AG09309 (cell line): Measurements from ENCODE around the gene ATF6.
"Not testable (repeated sequence)": the region's sequence is repeated elsewhere in the genome, so short reads cannot be mapped to it uniquely, and the experiment has no call there.

Source experiments
- DNase-seq: peaks from one replicate; pipeline ENCODE4 v3.0.0-alpha.2; 2010; ENCODE audit warnings: low read depth
- H3K4me3 ChIP-seq: 2 replicates; pipeline ENCODE4 v1.5.1; 2011; ENCODE audit warnings: mild to moderate bottlenecking, low read depth, low read length, moderate library complexity; ENCODE audit not compliant: control insufficient read depth
- TF ChIP-seq, protein P1 (sequence below): IDR thresholded peaks from 2 replicates; pipeline ENCODE4 v1.5.1; 2011; ENCODE audit warnings: mild to moderate bottlenecking, low read depth, low read length, inconsistent platforms; ENCODE audit not compliant: insufficient read depth, control insufficient read depth; ENCODE audit errors: missing control alignments

The ATF6 gene

GRCh38 chr1:161743231-161743630, 22.9 kb upstream of the ATF6 start:
- TF ChIP-seq, protein P1, sequence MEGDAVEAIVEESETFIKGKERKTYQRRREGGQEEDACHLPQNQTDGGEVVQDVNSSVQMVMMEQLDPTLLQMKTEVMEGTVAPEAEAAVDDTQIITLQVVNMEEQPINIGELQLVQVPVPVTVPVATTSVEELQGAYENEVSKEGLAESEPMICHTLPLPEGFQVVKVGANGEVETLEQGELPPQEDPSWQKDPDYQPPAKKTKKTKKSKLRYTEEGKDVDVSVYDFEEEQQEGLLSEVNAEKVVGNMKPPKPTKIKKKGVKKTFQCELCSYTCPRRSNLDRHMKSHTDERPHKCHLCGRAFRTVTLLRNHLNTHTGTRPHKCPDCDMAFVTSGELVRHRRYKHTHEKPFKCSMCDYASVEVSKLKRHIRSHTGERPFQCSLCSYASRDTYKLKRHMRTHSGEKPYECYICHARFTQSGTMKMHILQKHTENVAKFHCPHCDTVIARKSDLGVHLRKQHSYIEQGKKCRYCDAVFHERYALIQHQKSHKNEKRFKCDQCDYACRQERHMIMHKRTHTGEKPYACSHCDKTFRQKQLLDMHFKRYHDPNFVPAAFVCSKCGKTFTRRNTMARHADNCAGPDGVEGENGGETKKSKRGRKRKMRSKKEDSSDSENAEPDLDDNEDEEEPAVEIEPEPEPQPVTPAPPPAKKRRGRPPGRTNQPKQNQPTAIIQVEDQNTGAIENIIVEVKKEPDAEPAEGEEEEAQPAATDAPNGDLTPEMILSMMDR: no peak
- H3K4me3 ChIP-seq: no peak overlapping the region
- no peak for DNase-seq

DNA sequence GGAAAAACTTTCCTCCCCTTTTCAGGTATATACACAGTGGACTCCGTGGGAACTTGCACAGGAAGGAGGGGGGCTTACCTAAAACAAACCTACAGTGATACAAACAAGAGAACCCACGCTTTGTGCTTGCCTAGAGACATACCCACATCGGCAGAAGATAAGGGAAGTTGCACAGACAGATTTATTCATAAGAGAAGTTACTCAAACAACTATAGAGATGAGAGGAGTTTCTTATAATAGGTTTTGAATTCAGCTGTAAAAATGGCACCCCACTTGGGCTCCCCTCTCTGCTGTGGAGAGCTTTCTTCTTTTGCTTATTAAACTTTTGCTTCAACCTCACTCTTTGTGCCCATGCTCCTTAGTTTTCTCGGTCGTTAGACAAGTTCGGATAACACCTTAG, 18.3 kb upstream of the ATF6 start:
- no peak overlapping the region for H3K4me3 ChIP-seq
- TF ChIP-seq, protein P1: no peak
- DNase-seq: no peak

GRCh38 chr1:161749509-161750407, 16.4 kb upstream of the ATF6 start, which contains the start of gene DUSP12:
TSS of gene DUSP12 (plus strand) at chr1:161749786. CDS start at chr1:161749802, 16 bp downstream.
- H3K4me3 ChIP-seq: peak within 1 kb of the TSS; percentile 89
- peak; percentile 82 for DNase-seq
- TF ChIP-seq, protein P1: peak; percentile 11

DNA sequence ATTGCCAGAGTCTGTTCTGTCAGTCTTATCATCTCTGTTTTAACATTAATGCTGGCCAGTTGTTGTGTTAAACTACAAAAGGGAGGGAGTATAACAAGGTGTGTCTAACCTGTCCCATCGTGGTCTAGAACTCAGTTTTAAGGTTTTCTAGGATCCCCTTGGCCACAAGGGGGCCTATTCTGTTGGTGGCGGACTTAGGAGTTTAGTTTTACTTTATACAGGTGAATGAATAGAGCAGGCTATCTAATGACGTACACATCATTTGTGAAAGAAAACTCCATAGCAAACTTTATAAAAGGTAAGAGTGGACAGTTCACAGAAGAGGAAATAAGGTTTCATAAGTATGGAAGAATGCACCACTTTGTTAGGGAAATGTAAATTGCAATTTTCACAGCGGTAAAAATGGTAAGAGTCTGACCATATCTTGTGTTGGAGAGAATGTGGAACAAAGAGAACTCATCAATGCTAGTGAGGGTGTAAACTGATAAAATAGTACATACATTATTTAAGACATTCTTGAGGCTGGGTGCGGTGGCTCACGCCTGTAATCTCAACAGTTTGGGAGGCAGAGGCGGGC, 2.5 kb upstream of the ATF6 start:
- TF ChIP-seq, protein P1: peak; percentile 58
- no peak overlapping the region for H3K4me3 ChIP-seq
- DNase-seq: no peak

GRCh38 chr1:161768461-161768860, 2.3 kb downstream of the ATF6 start:
- TF ChIP-seq, protein P1: no peak
- DNase-seq: no peak
- no peak overlapping the region for H3K4me3 ChIP-seq

GRCh38 chr1:161768986-161769672, 3.0 kb downstream of the ATF6 start:
- TF ChIP-seq, protein P1: no peak
- DNase-seq: no peak
- no peak overlapping the region for H3K4me3 ChIP-seq

- not testable (repeated sequence) for H3K4me3 ChIP-seq
Observed at GRCh38 chr1:161769673-161770045, 3.5 kb downstream of the ATF6 start.

More at GRCh38 chr1:161769673-161770045, 3.5 kb downstream of the ATF6 start:
- DNase-seq: not testable (repeated sequence)
